ENCODE data around the gene LRCH3. TPM values are rescaled to one million over a fixed set of nuclear protein-coding genes. Genes with fewer than 3 reads are reported as not detected.

LRCH3 gene
- total RNA-seq, 2 donors from 2014 or later: 26.7 to 29.0 TPM

DNA sequence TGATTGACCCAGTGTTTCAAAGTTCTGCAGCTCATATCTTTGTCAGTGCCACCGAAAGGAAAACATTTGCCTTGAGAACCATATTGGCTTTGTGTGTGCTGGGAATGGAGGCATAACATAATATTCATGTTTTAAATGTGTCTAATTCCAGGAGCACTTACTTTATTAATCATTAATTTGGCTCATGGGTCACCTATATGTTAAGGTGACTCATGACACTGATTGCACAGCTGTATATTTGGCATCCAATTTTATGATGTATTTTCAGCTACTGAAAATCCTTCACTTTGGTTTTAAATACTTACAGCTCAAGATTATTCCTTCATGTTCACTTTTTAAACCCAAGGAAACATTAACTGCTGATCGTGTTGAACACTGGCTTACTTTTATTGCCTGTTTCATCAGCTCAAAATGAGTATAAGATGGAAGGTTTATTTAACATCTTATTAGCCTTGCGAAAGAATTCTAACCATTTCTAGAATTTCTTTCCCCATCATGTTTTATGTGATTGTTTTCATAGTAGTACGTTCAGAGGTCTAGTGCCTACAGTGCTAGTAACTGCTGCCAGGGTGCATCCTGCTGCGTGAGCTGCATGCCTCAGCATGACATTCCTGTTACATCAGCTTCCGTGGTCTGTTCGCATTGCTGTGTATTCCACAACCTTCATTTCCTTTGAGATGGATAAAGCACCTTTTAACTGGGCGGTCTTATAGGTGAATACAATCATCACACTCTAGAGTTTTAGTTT lies 63.7 kb downstream of the LRCH3 start:
- intact Hi-C loops (cut with DNase I): no loop called here
- H3K36me3 ChIP-seq (replicated peaks in 1 of 2; ENCODE audit: insufficient read depth in 1 of 2, low read depth in 2 of 2): peaks cover 0 to 4% of the 10 kb centered on the region in 2 donors
- H3K4me3 ChIP-seq: no peak overlapping the region
- H3K27me3 ChIP-seq: no peaks in the 10 kb centered on the region
- WGBS, 2 donors: 88 to 92% methylated on average over 8 of the region's 8 CpGs
- ATAC-seq: no peak
- H3K9me3 ChIP-seq: no peaks in the 10 kb centered on the region
- DNase-seq: no peak
- no peak overlapping the region for H3K27ac ChIP-seq
- TF ChIP-seq POLR2A (IDR thresholded peaks at IDR 0.05): no peak
- TF ChIP-seq, protein P1, sequence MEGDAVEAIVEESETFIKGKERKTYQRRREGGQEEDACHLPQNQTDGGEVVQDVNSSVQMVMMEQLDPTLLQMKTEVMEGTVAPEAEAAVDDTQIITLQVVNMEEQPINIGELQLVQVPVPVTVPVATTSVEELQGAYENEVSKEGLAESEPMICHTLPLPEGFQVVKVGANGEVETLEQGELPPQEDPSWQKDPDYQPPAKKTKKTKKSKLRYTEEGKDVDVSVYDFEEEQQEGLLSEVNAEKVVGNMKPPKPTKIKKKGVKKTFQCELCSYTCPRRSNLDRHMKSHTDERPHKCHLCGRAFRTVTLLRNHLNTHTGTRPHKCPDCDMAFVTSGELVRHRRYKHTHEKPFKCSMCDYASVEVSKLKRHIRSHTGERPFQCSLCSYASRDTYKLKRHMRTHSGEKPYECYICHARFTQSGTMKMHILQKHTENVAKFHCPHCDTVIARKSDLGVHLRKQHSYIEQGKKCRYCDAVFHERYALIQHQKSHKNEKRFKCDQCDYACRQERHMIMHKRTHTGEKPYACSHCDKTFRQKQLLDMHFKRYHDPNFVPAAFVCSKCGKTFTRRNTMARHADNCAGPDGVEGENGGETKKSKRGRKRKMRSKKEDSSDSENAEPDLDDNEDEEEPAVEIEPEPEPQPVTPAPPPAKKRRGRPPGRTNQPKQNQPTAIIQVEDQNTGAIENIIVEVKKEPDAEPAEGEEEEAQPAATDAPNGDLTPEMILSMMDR (IDR thresholded peaks at IDR 0.05): no peak
- H3K4me1 ChIP-seq: no peaks in the 10 kb centered on the region

DNA sequence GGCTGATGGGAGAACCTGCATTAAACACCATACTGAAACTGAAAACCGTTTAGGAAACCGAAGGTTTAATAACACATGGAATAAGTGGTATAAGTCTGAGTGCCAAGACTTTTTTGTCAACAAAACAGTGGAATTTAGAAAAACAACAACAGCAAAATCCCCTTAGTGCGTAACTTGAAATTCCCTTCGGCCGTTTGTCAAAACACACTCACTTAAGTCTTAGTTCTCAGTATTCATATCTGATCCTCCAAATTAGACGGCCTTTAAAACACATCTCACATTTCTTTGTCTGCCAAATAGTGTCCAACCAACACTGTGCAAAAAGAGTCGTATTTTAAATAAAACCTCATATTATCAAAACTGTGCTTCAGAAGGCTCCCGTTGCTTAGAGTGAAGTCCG lies 64.5 kb downstream of the LRCH3 start:
- no peak overlapping the region for H3K27ac ChIP-seq
- H3K9me3 ChIP-seq: no peaks in the 10 kb centered on the region
- no peak for ATAC-seq
- no peaks in the 10 kb centered on the region for H3K4me1 ChIP-seq
- WGBS, 2 donors: 93 to 94% methylated on average over 9 of the region's 9 CpGs
- no peaks in the 10 kb centered on the region for H3K27me3 ChIP-seq
- H3K36me3 ChIP-seq (replicated peaks in 1 of 2; ENCODE audit: insufficient read depth in 1 of 2, low read depth in 2 of 2): peaks cover 0 to 4% of the 10 kb centered on the region in 2 donors
- intact Hi-C loops (cut with DNase I): no loop called here
- no peak for DNase-seq
- no peak for TF ChIP-seq POLR2A (IDR thresholded peaks at IDR 0.05)
- TF ChIP-seq, protein P1 (IDR thresholded peaks at IDR 0.05): no peak
- no peak overlapping the region for H3K4me3 ChIP-seq

DNA sequence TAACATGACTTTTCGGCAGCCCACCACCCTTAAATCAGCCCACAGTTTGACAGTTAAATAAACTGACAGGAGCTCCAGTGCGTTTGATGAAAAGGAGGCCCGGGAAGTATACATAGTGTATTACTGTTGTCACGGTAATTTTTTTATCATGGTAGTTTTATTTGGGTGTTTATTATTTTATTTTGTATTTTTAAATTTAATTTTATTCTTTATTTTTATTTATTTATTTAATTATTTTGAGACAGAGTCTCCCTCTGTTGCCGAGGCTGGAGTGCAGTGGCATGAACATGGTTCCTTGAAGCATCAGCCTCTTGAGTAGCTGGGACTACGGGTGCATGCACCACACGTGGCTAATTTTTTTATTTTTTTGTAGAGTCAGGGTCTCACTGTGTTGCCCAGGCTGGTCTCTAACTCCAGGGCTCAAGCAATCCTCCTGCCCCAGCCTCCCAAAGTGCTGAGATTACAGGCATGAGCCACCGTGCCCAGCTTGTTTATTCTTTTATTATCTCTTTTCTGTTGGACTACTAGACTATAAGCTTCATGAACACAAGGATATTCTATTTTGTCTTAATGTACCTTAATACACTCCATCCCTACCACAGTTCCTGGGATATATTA lies 65.3 kb downstream of the LRCH3 start:
- WGBS, 2 donors: 80 to 92% methylated on average over 8 of the region's 8 CpGs
- H3K4me3 ChIP-seq: no peak overlapping the region
- DNase-seq (no peak), ATAC-seq (no peak)
- H3K9me3 ChIP-seq: no peaks in the 10 kb centered on the region
- intact Hi-C loops (cut with DNase I): no loop called here
- no peak for TF ChIP-seq POLR2A (IDR thresholded peaks at IDR 0.05)
- TF ChIP-seq, protein P1 (IDR thresholded peaks at IDR 0.05): no peak
- H3K4me1 ChIP-seq: no peaks in the 10 kb centered on the region
- H3K27me3 ChIP-seq: no peaks in the 10 kb centered on the region
- H3K27ac ChIP-seq: no peak overlapping the region
- peaks cover 0 to 2% of the 10 kb centered on the region in 2 donors for H3K36me3 ChIP-seq (replicated peaks in 1 of 2; ENCODE audit: insufficient read depth in 1 of 2, low read depth in 2 of 2)

DNA sequence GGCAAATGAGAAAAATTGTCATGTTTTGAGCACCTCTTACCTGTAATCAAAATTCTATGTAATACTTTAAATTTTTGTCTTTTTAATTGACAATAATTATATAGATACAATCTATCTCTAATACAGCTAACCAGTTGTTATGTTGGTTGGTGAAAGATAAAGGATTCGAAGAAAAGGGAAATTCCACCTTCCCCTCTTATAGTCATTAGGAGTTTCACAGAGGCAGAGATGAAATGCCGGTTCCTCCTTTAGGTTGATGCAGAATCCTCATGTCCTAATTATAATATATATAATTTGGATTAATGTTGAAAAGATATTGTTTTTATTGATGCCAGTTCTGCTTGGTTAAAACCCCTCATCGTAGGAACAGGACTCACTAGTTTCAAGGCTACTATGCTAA lies 67.1 kb downstream of the LRCH3 start:
- Histone ChIP-seq H3K4me3 (no peak overlapping the region), H3K36me3 (replicated peaks in 1 of 2; ENCODE audit: insufficient read depth in 1 of 2, low read depth in 2 of 2) (no peaks in the 10 kb centered on the region), H3K4me1 (no peaks in the 10 kb centered on the region), H3K27ac (no peak overlapping the region), H3K9me3 (no peaks in the 10 kb centered on the region), H3K27me3 (no peaks in the 10 kb centered on the region)
- DNase-seq (no peak), ATAC-seq (no peak)
- TF ChIP-seq, protein P1 (IDR thresholded peaks at IDR 0.05): no peak
- TF ChIP-seq POLR2A (IDR thresholded peaks at IDR 0.05): no peak
- intact Hi-C loops (cut with DNase I): no loop called here
- 69 to 89% methylated on average over 3 of the region's 3 CpGs for WGBS, 2 donors
